Type B pancreatic cell (in vitro differentiated cells): ENCODE results near the gene TMEM89. TPM values are rescaled to one million over a fixed set of nuclear protein-coding genes. Genes with fewer than 3 reads are reported as not detected.
A peak's percentile ranks its signal among the peaks of the same experiment; 100 is the strongest.

ENCODE experiments used
- DNase-seq: peaks from one replicate; pipeline ENCODE4 v3.0.0; 2021; ENCODE audit warnings: mixed read lengths; ENCODE audit not compliant: unreplicated experiment; ENCODE audit errors: extremely low spot score
- H3K27ac Mint-ChIP-seq: 2 replicates; pipeline ENCODE4 v1.8.0; 2021; ENCODE audit warnings: mild to moderate bottlenecking, mixed read lengths
- H3K27me3 Mint-ChIP-seq: 2 replicates; pipeline ENCODE4 v1.8.0; 2021; ENCODE audit warnings: mixed read lengths
- H3K36me3 Mint-ChIP-seq: 2 replicates; pipeline ENCODE4 v1.8.0; 2021; ENCODE audit warnings: mixed read lengths
- H3K4me1 Mint-ChIP-seq: one replicate; pipeline ENCODE4 v1.8.0; 2021; ENCODE audit warnings: mixed read lengths; ENCODE audit not compliant: unreplicated experiment
- H3K4me3 Mint-ChIP-seq: 2 replicates; pipeline ENCODE4 v1.8.0; 2021; ENCODE audit warnings: mild to moderate bottlenecking, mixed read lengths
- H3K9me3 Mint-ChIP-seq: 2 replicates; pipeline ENCODE4 v1.8.0; 2021; ENCODE audit warnings: mixed read lengths
- CTCF ChIP-seq: fragments of 200-600 bp; sonication (generic); conservative IDR thresholded peaks from 2 replicates; pipeline ENCODE4 v1.5.0; 2021; ENCODE audit warnings: antibody characterized with exemption, mild to moderate bottlenecking
- total RNA-seq: library from RNA; stranded (reverse); gene quantifications from 2 replicates; pipeline ENCODE4 v1.2.1, GENCODE V29; 2021; ENCODE audit warnings: low replicate concordance

The TMEM89 gene
- total RNA-seq, 1 donor from 2014 or later: not detected

GRCh38 chr3:48619541-48620524, 1.7 kb downstream of the TMEM89 start:
- DNase-seq: no peak
- Mint-ChIP-seq H3K4me1 (no peaks in the 10 kb centered on the region), H3K36me3 (no peaks in the 10 kb centered on the region), H3K27ac (no peak overlapping the region), H3K9me3 (no peaks in the 10 kb centered on the region), H3K4me3 (no peak overlapping the region), H3K27me3 (no peaks in the 10 kb centered on the region)
- no peak for TF ChIP-seq CTCF

- Mint-ChIP-seq H3K4me1 (no peaks in the 10 kb centered on the region), H3K36me3 (no peaks in the 10 kb centered on the region), H3K4me3 (no peak overlapping the region), H3K27me3 (no peaks in the 10 kb centered on the region), H3K9me3 (no peaks in the 10 kb centered on the region), H3K27ac (peak overlapping the region; percentile 29)
- no peak for DNase-seq
- no peak for TF ChIP-seq CTCF
Observed at GRCh38 chr3:48617559-48617958, 4.0 kb downstream of the TMEM89 start.

- H3K36me3 Mint-ChIP-seq: no peaks in the 10 kb centered on the region
- H3K27me3 Mint-ChIP-seq: no peaks in the 10 kb centered on the region
- no peak overlapping the region for H3K4me3 Mint-ChIP-seq
- DNase-seq: no peak
- peaks cover 5% of the 10 kb centered on the region for H3K4me1 Mint-ChIP-seq
- no peaks in the 10 kb centered on the region for H3K9me3 Mint-ChIP-seq
- H3K27ac Mint-ChIP-seq: no peak overlapping the region
- TF ChIP-seq CTCF: no peak
Observed at GRCh38 chr3:48614044-48614443, 7.5 kb downstream of the TMEM89 start.

GRCh38 chr3:48612309-48612708, 9.3 kb downstream of the TMEM89 start:
- Mint-ChIP-seq H3K9me3 (no peaks in the 10 kb centered on the region), H3K4me1 (peaks cover 14% of the 10 kb centered on the region), H3K36me3 (peaks cover 5% of the 10 kb centered on the region), H3K27ac (no peak overlapping the region), H3K4me3 (peak overlapping the region; percentile 14), H3K27me3 (no peaks in the 10 kb centered on the region)
- DNase-seq: no peak
- TF ChIP-seq CTCF: no peak

DNA sequence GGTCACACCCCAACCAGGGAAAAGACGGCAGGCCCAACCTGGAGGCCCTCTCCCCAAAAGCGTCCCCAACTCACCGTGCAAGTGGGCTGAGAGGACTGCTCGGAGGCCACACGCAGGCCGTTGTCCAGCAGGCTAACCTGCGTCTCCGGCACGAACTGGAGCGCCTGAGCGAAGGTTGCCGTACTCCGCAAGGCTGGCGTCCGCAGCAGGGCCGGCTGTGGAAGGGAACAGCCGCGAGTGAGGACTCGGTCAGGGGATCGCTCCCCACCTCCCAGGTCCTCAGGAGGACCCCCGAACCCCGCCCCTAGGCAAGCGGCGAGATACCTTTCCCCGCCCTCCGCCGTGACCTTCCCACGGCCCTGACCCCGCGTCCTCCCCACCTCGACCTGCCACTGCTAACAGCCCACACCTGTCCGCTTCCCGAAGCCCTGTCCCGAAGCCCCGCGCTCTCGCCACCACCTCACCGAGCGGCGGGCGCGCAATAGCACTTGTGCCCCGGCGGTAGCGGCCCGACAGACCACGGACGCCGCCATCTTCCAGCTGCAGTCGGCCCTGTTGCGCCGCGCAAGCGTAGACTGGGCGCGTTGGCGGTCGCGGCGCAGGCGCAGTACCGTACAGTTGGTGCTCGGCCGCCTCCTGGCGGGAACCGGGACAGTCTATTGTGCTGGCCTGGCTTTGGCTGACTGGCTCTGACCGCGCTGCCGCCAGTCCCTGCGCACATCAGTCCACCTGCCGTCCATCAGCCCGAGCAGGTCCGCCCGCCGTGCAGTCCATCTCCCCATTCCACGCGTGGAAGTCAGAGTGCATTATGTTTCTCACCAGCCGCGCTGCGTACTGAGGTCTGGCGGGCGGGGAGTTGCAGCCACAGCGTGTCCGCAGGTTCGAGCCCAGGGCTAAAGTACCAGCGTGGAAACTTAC, 12.2 kb downstream of the TMEM89 start, which contains the start of gene UQCRC1:
Gene UQCRC1 (minus strand): TSS at position 559 of the 918 bp plus-strand sequence. CDS start 26 bp downstream, at position 533.
- peak; percentile 80 for TF ChIP-seq CTCF
- DNase-seq: peak; percentile 97
- Mint-ChIP-seq H3K4me3 (peak within 1 kb of the TSS; percentile 99), H3K27me3 (no peaks in the 10 kb centered on the region), H3K27ac (peak within 1 kb of the TSS; percentile 93), H3K9me3 (no peaks in the 10 kb centered on the region), H3K36me3 (peaks cover 9% of the 10 kb centered on the region), H3K4me1 (peaks cover 14% of the 10 kb centered on the region)
